Right lobe of liver (tissue), 4 donors: ENCODE results near the gene PCNX1.
A peak's percentile ranks its signal among the peaks of the same experiment; 100 is the strongest.

Experiments used
- CTCF ChIP-seq, 4 donors: fragments of 200-600 bp in 3 of 4; fragments of 450-650 bp in 1 of 4; IDR thresholded peaks; one replicate each; pipeline versions ENCODE4 v1.5.1 to v1.8.0; 2016 to 2022; ENCODE audit warnings: antibody characterized with exemption in 4 of 4, mild to moderate bottlenecking in 2 of 4
- POLR2A ChIP-seq: fragments of 450-650 bp; IDR thresholded peaks from one replicate; pipeline ENCODE4 v1.6.1; 2017; ENCODE audit warnings: antibody characterized with exemption, mild to moderate bottlenecking
- donor health status: DM: no; HTN: no; CAD: no.
- donor health status: DM: no; HTN: no; CAD: no.
- donor health status: DM: no; HTN: yes; CAD: no.

GRCh38 chr14:70955543-70956480 lies 48.6 kb downstream of the PCNX1 start:
- TF ChIP-seq CTCF (IDR thresholded peaks at IDR 0.05), result peak; percentile 54 to 66 (median 62)
- TF ChIP-seq POLR2A, result no peak
